ENCODE results near the gene CLTB. TPM values are rescaled to one million over a fixed set of nuclear protein-coding genes. Genes with fewer than 3 reads are reported as not detected.

The CLTB gene
- polyA plus RNA-seq, 1 of the 3 experiments (the other 2 are of a cell fraction), result 91.2 TPM

GRCh38 chr5:176356179-176356566 lies 60.2 kb downstream of the CLTB start (continued):
- TF ChIP-seq EZH2phosphoT487 (IDR thresholded peaks at IDR 0.05; ENCODE audit: borderline replicate concordance, low read depth), result no peak
- no peak for TF ChIP-seq MEF2A (IDR thresholded peaks at IDR 0.05; ENCODE audit: borderline replicate concordance, low read depth)
- TF ChIP-seq IRF3 (IDR thresholded peaks at IDR 0.05; ENCODE audit: low read depth, low read length), result no peak

- DNase-seq, result no peak
- Histone ChIP-seq H3K79me2 (ENCODE audit: insufficient read depth) (peaks cover 100% of the 10 kb centered on the region), H3F3A (replicated peaks; ENCODE audit: insufficient read depth) (peaks cover 3% of the 10 kb centered on the region), H3K4me1 (ENCODE audit: control insufficient read depth in 1 of 2, insufficient read depth in 2 of 2, low read depth in 1 of 2, low read length in 1 of 2) (peaks cover 0 to 10% of the 10 kb centered on the region in 2 experiments; a peak in 1 of 4 replicates), H4K20me1 (ENCODE audit: insufficient read depth) (peaks cover 66% of the 10 kb centered on the region), H3K9me2 (no peaks in the 10 kb centered on the region), H3K36me3 (replicated peaks in 1 of 2; ENCODE audit: control insufficient read depth in 1 of 2, insufficient read depth in 2 of 2, low read length in 1 of 2) (peaks cover 38 to 66% of the 10 kb centered on the region in 2 experiments), H3K27ac (ENCODE audit: low read depth in 2 of 2, low read length in 1 of 2) (no peak overlapping the region), H2AFZ (ENCODE audit: low read depth) (no peak overlapping the region), H3K4me2 (no peak overlapping the region), H3K27me3 (ENCODE audit: insufficient read depth) (no peaks in the 10 kb centered on the region), H3K4me3 (ENCODE audit: low read depth in 2 of 2, low read length in 1 of 2) (no peak overlapping the region), H3K9me3 (no peaks in the 10 kb centered on the region), H3K9ac (no peak overlapping the region)
- TF ChIP-seq RAD21 (IDR thresholded peaks at IDR 0.05; ENCODE audit: low read length), result no peak
- TF ChIP-seq USF2 (IDR thresholded peaks at IDR 0.05; ENCODE audit: borderline replicate concordance, low read depth, low read length), result no peak
- TF ChIP-seq CTCF (IDR thresholded peaks at IDR 0.05), result peak; percentile 10; the same call in 1 of the 2 replicates
- TF ChIP-seq IRF3 (IDR thresholded peaks at IDR 0.05; ENCODE audit: low read depth, low read length), result no peak
- ChIA-PET POLR2A (no interaction called here), CTCF (interaction anchor here (0.7 to 1.3 kb wide), 3 partner anchors 12 to 626 kb away, joined by 3 to 5 read pairs (median 4); partner anchors contain the start of gene FAF2)
- 98% methylated on average over 16 of the region's 16 CpGs for WGBS (ENCODE audit: low lambda C conversion rate)
Measured at GRCh38 chr5:176355400-176356178, 60.8 kb downstream of the CLTB start.

GRCh38 chr5:176353533-176353932 lies 62.8 kb downstream of the CLTB start:
- H3K9ac ChIP-seq, result no peak overlapping the region
- peaks cover 3% of the 10 kb centered on the region for H3F3A ChIP-seq (replicated peaks; ENCODE audit: insufficient read depth)
- H3K27me3 ChIP-seq (ENCODE audit: insufficient read depth), result no peaks in the 10 kb centered on the region
- no peak for TF ChIP-seq TAF1 (IDR thresholded peaks at IDR 0.05; ENCODE audit: borderline replicate concordance, low read depth, low read length)
- TF ChIP-seq EP300 (IDR thresholded peaks at IDR 0.05; ENCODE audit: borderline replicate concordance in 1 of 2, low read depth in 1 of 2, low read length in 1 of 2), result no peak
- TF ChIP-seq JUND (IDR thresholded peaks at IDR 0.05), result no peak
- TF ChIP-seq RCOR1 (IDR thresholded peaks at IDR 0.05; ENCODE audit: low read length), result no peak
- no peak for TF ChIP-seq USF1 (IDR thresholded peaks at IDR 0.05; ENCODE audit: borderline replicate concordance, low read depth)
- no peak for TF ChIP-seq CTCF (IDR thresholded peaks at IDR 0.05)
- peaks cover 88% of the 10 kb centered on the region for H3K79me2 ChIP-seq (ENCODE audit: insufficient read depth)
- H2AFZ ChIP-seq (ENCODE audit: low read depth), result no peak overlapping the region
- no peak for DNase-seq
- no peaks in the 10 kb centered on the region for H3K9me2 ChIP-seq
- peaks cover 53% of the 10 kb centered on the region for H4K20me1 ChIP-seq (ENCODE audit: insufficient read depth)
- no peak overlapping the region for H3K4me3 ChIP-seq (ENCODE audit: low read depth in 2 of 2, low read length in 1 of 2)
- H3K36me3 ChIP-seq (replicated peaks in 1 of 2; ENCODE audit: control insufficient read depth in 1 of 2, insufficient read depth in 2 of 2, low read length in 1 of 2), result peaks cover 55 to 77% of the 10 kb centered on the region in 2 experiments
- H3K4me2 ChIP-seq, result no peak overlapping the region
- H3K4me1 ChIP-seq (ENCODE audit: control insufficient read depth in 1 of 2, insufficient read depth in 2 of 2, low read depth in 1 of 2, low read length in 1 of 2), result peaks cover 0 to 7% of the 10 kb centered on the region in 2 experiments; a peak in 1 of 4 replicates
- ChIA-PET POLR2A (no interaction called here), CTCF (no interaction called here)
- WGBS (ENCODE audit: low lambda C conversion rate), result 100% methylated on average over 4 of the region's 4 CpGs
- no peak overlapping the region for H3K27ac ChIP-seq (ENCODE audit: low read depth in 2 of 2, low read length in 1 of 2)
- no peaks in the 10 kb centered on the region for H3K9me3 ChIP-seq
